Measurements from ENCODE around the gene ECSCR.
A peak's percentile ranks its signal among the peaks of the same experiment; 100 is the strongest.

The ECSCR gene

GRCh38 chr5:139438707-139439012 is 23.9 kb downstream of the ECSCR start:
- Histone ChIP-seq H3K36me3 (peaks cover 2% of the 10 kb centered on the region; the same call in 1 of the 2 replicates), H3K9me3 (no peaks in the 10 kb centered on the region), H3K4me1 (peaks cover 3% of the 10 kb centered on the region; the same call in 1 of the 2 replicates), H3K4me3 (ENCODE audit: low read depth, low read length) (peak overlapping the region; percentile 88), H3K27me3 (no peaks in the 10 kb centered on the region)
- no peak for DNase-seq
- no peak for TF ChIP-seq CTCF (IDR thresholded peaks at IDR 0.05; ENCODE audit: low read depth, low read length)

- no peak overlapping the region for H3K4me3 ChIP-seq (ENCODE audit: low read depth, low read length)
- no peak for TF ChIP-seq CTCF (IDR thresholded peaks at IDR 0.05; ENCODE audit: low read depth, low read length)
- H3K36me3 ChIP-seq: peaks cover 2% of the 10 kb centered on the region; the same call in 1 of the 2 replicates
- H3K9me3 ChIP-seq: no peaks in the 10 kb centered on the region
- no peak for DNase-seq
- H3K4me1 ChIP-seq: peaks cover 3% of the 10 kb centered on the region; the same call in 1 of the 2 replicates
- H3K27me3 ChIP-seq: no peaks in the 10 kb centered on the region
These were observed 26.9 kb downstream of the ECSCR start for GRCh38 chr5:139435676-139436075.

- H3K4me1 ChIP-seq: no peaks in the 10 kb centered on the region
- H3K36me3 ChIP-seq: peaks cover 6% of the 10 kb centered on the region; the same call in 1 of the 2 replicates
- no peak for DNase-seq
- no peaks in the 10 kb centered on the region for H3K9me3 ChIP-seq
- H3K4me3 ChIP-seq (ENCODE audit: low read depth, low read length): no peak overlapping the region
- TF ChIP-seq CTCF (IDR thresholded peaks at IDR 0.05; ENCODE audit: low read depth, low read length): no peak
- H3K27me3 ChIP-seq: no peaks in the 10 kb centered on the region
These were observed 30.8 kb downstream of the ECSCR start for GRCh38 chr5:139431706-139432105.

GRCh38 chr5:139430015-139430414 is 32.5 kb downstream of the ECSCR start:
- TF ChIP-seq CTCF (IDR thresholded peaks at IDR 0.05; ENCODE audit: low read depth, low read length): no peak

GRCh38 chr5:139426203-139426885 is 36.2 kb downstream of the ECSCR start:
- no peak for DNase-seq
- H3K9me3 ChIP-seq: no peaks in the 10 kb centered on the region
- H3K27me3 ChIP-seq: no peaks in the 10 kb centered on the region
- peaks cover 10% of the 10 kb centered on the region for H3K36me3 ChIP-seq
- TF ChIP-seq CTCF (IDR thresholded peaks at IDR 0.05; ENCODE audit: low read depth, low read length): no peak
- no peak overlapping the region for H3K4me3 ChIP-seq (ENCODE audit: low read depth, low read length)
- H3K4me1 ChIP-seq: no peaks in the 10 kb centered on the region

More at GRCh38 chr5:139430015-139430414, 32.5 kb downstream of the ECSCR start:
- Histone ChIP-seq H3K4me3 (ENCODE audit: low read depth, low read length) (no peak overlapping the region), H3K4me1 (no peaks in the 10 kb centered on the region), H3K36me3 (peaks cover 6% of the 10 kb centered on the region; the same call in 1 of the 2 replicates), H3K27me3 (no peaks in the 10 kb centered on the region), H3K9me3 (no peaks in the 10 kb centered on the region)
- DNase-seq: no peak

- Histone ChIP-seq H3K27me3 (no peaks in the 10 kb centered on the region), H3K9me3 (no peaks in the 10 kb centered on the region), H3K4me3 (ENCODE audit: low read depth, low read length) (no peak overlapping the region), H3K36me3 (peaks cover 10% of the 10 kb centered on the region), H3K4me1 (no peaks in the 10 kb centered on the region)
- no peak for TF ChIP-seq CTCF (IDR thresholded peaks at IDR 0.05; ENCODE audit: low read depth, low read length)
- DNase-seq: no peak
These were observed 37.0 kb downstream of the ECSCR start for GRCh38 chr5:139425497-139425896.

All from BE2C (cell line).